Immature natural killer cell (primary cell): ENCODE results near the gene PRKD3. TPM values are rescaled to one million over a fixed set of nuclear protein-coding genes. Genes with fewer than 3 reads are reported as not detected.

Experiments
- DNase-seq, 3 donors: peaks; one replicate each; pipeline ENCODE4 v3.0.0; 2022; ENCODE audit warnings: mixed read lengths in 1 of 3
- H3K27ac Mint-ChIP-seq, 6 donors: one replicate each; pipeline ENCODE4 v1.8.0; 2020; ENCODE audit warnings: mixed read lengths in 6 of 6, mild to moderate bottlenecking in 5 of 6, inconsistent platforms in 4 of 6, moderate library complexity in 3 of 6
- H3K27me3 Mint-ChIP-seq, 3 donors: one replicate each; pipeline ENCODE4 v1.8.0; 2020 to 2021; ENCODE audit warnings: low read depth in 3 of 3, mild to moderate bottlenecking in 3 of 3, mixed read lengths in 3 of 3, moderate library complexity in 3 of 3, inconsistent platforms in 1 of 3
- H3K36me3 Mint-ChIP-seq, 3 donors: one replicate each; pipeline ENCODE4 v1.8.0; 2020; ENCODE audit warnings: mixed read lengths in 3 of 3, inconsistent platforms in 2 of 3, mild to moderate bottlenecking in 2 of 3
- H3K4me1 Mint-ChIP-seq, 2 donors: one replicate each; pipeline ENCODE4 v1.8.0; 2020; ENCODE audit warnings: inconsistent platforms in 2 of 2, mild to moderate bottlenecking in 2 of 2, mixed read lengths in 2 of 2, moderate library complexity in 1 of 2
- H3K4me3 Mint-ChIP-seq, 5 donors: one replicate each; pipeline ENCODE4 v1.8.0; 2020; ENCODE audit warnings: mild to moderate bottlenecking in 5 of 5, mixed read lengths in 5 of 5, inconsistent platforms in 3 of 5, moderate library complexity in 3 of 5
- H3K9me3 Mint-ChIP-seq, 6 donors: one replicate each; pipeline ENCODE4 v1.8.0; 2020; ENCODE audit warnings: mild to moderate bottlenecking in 6 of 6, mixed read lengths in 6 of 6, inconsistent platforms in 4 of 6, moderate library complexity in 3 of 6
- polyA plus RNA-seq, 3 donors: library from polyadenylated mRNA; unstranded; fragments of 300-500 nt; fragmentation: Illumina TruSeq; gene quantifications; one replicate each; pipeline ENCODE4 v1.2.3, GENCODE V29; 2021

PRKD3 gene
- polyA plus RNA-seq, 3 donors from 2014 or later: 24.3 to 48.0 (median 42.0) TPM

DNA sequence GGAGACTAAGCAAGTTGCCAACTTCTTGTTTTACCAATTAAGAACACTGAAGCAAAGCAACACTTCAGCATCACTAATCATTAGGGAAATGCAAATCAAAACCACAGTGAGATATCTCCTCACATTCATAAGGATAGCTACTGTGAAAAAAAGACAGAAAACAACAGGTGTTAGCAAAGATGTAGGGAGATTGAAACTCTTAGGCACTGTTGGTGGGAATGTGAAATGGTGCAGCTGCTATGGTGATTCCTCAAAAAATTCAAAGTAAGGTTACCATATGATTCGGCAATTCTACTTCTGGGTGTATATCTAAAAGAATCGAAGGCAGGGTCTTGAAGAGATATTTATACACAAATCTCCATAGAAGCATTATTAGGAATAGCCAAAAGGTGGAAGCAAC is 8.6 kb upstream of the PRKD3 start:
- no peaks in the 10 kb centered on the region for H3K9me3 Mint-ChIP-seq
- no peaks in the 10 kb centered on the region for H3K36me3 Mint-ChIP-seq
- H3K4me3 Mint-ChIP-seq: no peak overlapping the region
- H3K4me1 Mint-ChIP-seq: no peaks in the 10 kb centered on the region
- no peak overlapping the region for H3K27ac Mint-ChIP-seq
- DNase-seq: no peak
- peaks cover 0 to 11% (median 10%) of the 10 kb centered on the region in 3 donors for H3K27me3 Mint-ChIP-seq

- no peak for DNase-seq
- no peaks in the 10 kb centered on the region for H3K4me1 Mint-ChIP-seq
- H3K9me3 Mint-ChIP-seq: no peaks in the 10 kb centered on the region
- H3K27me3 Mint-ChIP-seq: peaks cover under 1 to 10% (median 10%) of the 10 kb centered on the region in 3 donors
- H3K4me3 Mint-ChIP-seq: no peak overlapping the region
- H3K36me3 Mint-ChIP-seq: no peaks in the 10 kb centered on the region
- H3K27ac Mint-ChIP-seq: no peak overlapping the region
Observed at GRCh38 chr2:37332560-37332959, 7.9 kb upstream of the PRKD3 start.

- Mint-ChIP-seq H3K36me3 (no peaks in the 10 kb centered on the region), H3K27ac (no peak overlapping the region), H3K4me1 (peaks cover 3 to 7% of the 10 kb centered on the region in 2 donors), H3K4me3 (no peak overlapping the region), H3K9me3 (no peaks in the 10 kb centered on the region), H3K27me3 (peaks cover 3 to 14% (median 10%) of the 10 kb centered on the region in 3 donors)
- DNase-seq: no peak
Observed at GRCh38 chr2:37330681-37331080, 6.0 kb upstream of the PRKD3 start.

- Mint-ChIP-seq H3K4me1 (peaks cover 23 to 37% of the 10 kb centered on the region in 2 donors), H3K9me3 (no peaks in the 10 kb centered on the region), H3K36me3 (peaks cover 0 to 6% (median 4%) of the 10 kb centered on the region in 3 donors), H3K27me3 (peaks cover 7 to 22% (median 9%) of the 10 kb centered on the region in 3 donors), H3K27ac (no peak overlapping the region), H3K4me3 (peak overlapping the region in 1 of 5 donors; percentile 56)
- DNase-seq: no peak
Observed at GRCh38 chr2:37326866-37327634, 2.4 kb upstream of the PRKD3 start.

DNA sequence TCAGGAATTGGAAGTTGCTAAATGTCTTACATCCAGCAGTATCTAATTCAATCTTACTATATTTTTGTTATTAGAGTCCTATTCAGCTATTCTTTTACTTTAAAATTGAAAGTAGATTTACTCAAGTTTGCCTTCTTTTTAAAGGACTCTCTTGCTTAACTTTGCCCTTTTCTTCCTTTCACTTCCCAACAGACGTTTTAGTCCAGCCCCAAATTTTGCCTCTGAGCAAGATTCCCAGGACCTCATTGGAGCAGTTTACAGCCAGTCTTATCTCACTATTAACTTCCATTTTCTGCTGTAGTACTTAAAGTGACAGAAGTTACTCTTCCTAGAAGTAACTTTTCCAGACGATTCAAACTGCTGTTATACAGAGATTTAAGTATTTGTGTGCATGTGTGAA is 1.7 kb upstream of the PRKD3 start:
- no peak for DNase-seq

DNA sequence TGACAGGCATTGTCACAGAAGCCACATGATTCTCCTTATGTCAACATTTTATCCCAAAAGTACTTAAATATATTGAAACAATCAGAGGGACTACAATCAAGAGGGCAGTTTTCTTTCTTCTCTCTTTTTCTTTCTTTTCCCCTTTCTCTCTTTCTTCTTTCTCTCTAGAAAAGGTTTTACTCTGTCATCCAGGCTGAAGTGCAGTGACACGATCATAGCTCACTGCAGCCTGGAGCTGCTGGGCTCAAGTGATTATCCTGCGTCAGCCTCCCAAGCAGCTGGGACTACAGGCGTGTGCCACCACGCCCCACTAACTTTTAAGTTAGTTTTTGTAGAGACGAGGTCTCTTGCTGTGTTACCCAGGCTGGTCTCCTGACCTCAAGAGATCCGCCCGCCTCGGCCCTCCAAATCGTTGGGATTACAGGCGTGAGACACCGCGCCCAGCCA is 1.0 kb upstream of the PRKD3 start:
- DNase-seq: no peak
- H3K36me3 Mint-ChIP-seq: peaks cover 0 to 6% (median 4%) of the 10 kb centered on the region in 3 donors
- H3K27me3 Mint-ChIP-seq: peaks cover 7 to 19% (median 9%) of the 10 kb centered on the region in 3 donors

More for the DNA sequence above, 1.7 kb upstream of the PRKD3 start:
- Mint-ChIP-seq H3K27ac (peak overlapping the region in 3 of 6 donors; percentile 20 to 60 (median 54)), H3K4me1 (peaks cover 29 to 44% of the 10 kb centered on the region in 2 donors), H3K4me3 (peak overlapping the region; percentile 11 to 88 (median 37)), H3K36me3 (peaks cover 0 to 6% (median 4%) of the 10 kb centered on the region in 3 donors), H3K9me3 (no peaks in the 10 kb centered on the region), H3K27me3 (peaks cover 7 to 20% (median 9%) of the 10 kb centered on the region in 3 donors)

DNA sequence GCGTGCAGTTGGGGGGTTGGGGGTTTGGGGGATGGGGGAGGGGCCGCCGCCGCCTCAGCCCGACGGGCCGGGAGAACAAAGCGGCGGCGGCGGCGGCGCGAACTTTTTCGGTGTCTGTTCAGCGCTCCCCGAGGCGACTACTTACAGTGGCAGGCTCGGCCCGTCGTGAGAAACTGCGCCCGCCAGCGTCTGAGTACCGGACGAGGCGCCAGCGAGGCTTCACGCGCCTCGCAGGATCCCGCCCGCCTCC is 172 bp downstream of the PRKD3 start:
- DNase-seq: peak in 1 of 3 donors; percentile 79
- no peaks in the 10 kb centered on the region for H3K9me3 Mint-ChIP-seq
- peaks cover 0 to 6% (median 4%) of the 10 kb centered on the region in 3 donors for H3K36me3 Mint-ChIP-seq
- H3K4me3 Mint-ChIP-seq: peak overlapping the region in 4 of 5 donors; percentile 40 to 76 (median 66)
- H3K27ac Mint-ChIP-seq: peak overlapping the region in 3 of 6 donors; percentile 71 to 94 (median 77)
- H3K4me1 Mint-ChIP-seq: peaks cover 35 to 60% of the 10 kb centered on the region in 2 donors
- peaks cover 7 to 16% (median 9%) of the 10 kb centered on the region in 3 donors for H3K27me3 Mint-ChIP-seq

More for the DNA sequence above, 1.0 kb upstream of the PRKD3 start:
- peak overlapping the region; percentile 79 to 94 (median 88) for H3K4me3 Mint-ChIP-seq
- peak overlapping the region; percentile 62 to 90 (median 87) for H3K27ac Mint-ChIP-seq
- H3K9me3 Mint-ChIP-seq: no peaks in the 10 kb centered on the region
- H3K4me1 Mint-ChIP-seq: peaks cover 33 to 51% of the 10 kb centered on the region in 2 donors

DNA sequence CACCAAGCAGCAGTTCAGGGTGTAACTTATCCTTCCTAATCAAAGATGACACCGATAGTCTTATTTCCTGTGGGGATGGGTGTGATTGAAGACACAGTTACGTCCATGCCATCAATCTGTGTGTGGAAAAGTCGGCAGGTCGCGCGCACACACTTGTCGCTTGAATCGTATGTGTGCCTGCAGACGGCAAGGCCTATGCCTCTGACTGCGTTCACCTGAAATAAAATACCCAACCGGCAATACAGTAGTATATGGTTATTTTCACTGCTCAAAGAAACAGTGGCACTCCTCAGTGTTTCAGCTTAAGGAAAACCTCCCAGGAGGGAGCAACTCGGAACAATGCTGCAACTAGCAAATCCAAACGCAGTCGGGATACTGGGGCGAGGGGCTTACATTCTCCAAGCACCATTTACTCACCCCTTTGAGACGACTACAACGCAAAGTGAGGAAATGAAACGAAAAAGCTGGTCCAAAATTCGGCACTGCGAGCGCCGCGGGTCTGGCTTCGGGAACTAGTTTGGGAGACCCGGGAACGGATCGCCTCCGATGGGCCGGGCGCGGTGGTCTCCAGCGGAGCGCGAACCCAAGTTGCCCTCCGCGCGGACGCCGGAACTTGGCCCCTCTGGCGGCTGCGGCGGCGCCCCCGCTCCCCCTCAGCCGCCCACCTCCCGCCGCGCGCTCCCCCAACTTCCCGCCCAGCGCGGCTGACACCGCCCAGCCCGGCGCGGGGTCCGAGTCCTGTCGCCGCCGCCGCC is 675 bp downstream of the PRKD3 start:
- peak overlapping the region; percentile 93 to 99 (median 96) for H3K27ac Mint-ChIP-seq
- H3K4me3 Mint-ChIP-seq: peak overlapping the region; percentile 95 to 99 (median 98)
- peaks cover 7 to 15% (median 9%) of the 10 kb centered on the region in 3 donors for H3K27me3 Mint-ChIP-seq
- DNase-seq: peak; percentile 61 to 65 (median 61)
- H3K9me3 Mint-ChIP-seq: no peaks in the 10 kb centered on the region
- H3K4me1 Mint-ChIP-seq: peaks cover 35 to 65% of the 10 kb centered on the region in 2 donors
- peaks cover 0 to 6% (median 4%) of the 10 kb centered on the region in 3 donors for H3K36me3 Mint-ChIP-seq

GRCh38 chr2:37323176-37323780 is 1.4 kb downstream of the PRKD3 start:
- H3K9me3 Mint-ChIP-seq: no peaks in the 10 kb centered on the region
- H3K4me3 Mint-ChIP-seq: peak overlapping the region; percentile 95 to 99 (median 98)
- peak in 1 of 3 donors; percentile 8 for DNase-seq
- H3K27me3 Mint-ChIP-seq: peaks cover 7 to 12% (median 9%) of the 10 kb centered on the region in 3 donors
- H3K4me1 Mint-ChIP-seq: peaks cover 40 to 72% of the 10 kb centered on the region in 2 donors
- H3K36me3 Mint-ChIP-seq: peaks cover 0 to 6% (median 4%) of the 10 kb centered on the region in 3 donors
- H3K27ac Mint-ChIP-seq: peak overlapping the region; percentile 93 to 99 (median 96)

DNA sequence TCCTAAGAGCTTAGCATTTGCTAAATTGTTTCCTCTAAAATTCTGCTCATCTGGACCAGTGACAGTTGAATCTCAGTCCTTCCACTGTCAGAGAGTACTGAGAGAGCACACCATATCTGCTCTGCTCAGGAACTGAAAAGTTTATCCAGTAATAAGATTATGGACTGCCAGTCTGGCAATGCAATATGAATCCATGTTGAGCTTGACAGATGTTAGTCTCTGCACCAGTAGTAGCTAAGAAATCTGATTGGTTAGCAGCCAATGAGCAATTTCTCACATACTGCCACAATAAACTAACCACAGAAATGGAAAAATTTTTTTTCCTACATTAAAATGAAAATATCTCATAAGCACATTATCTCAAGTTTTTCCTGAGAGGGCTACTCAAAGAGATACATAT is 2.3 kb downstream of the PRKD3 start:
- peak in 2 of 3 donors; percentile 7 to 28 for DNase-seq

DNA sequence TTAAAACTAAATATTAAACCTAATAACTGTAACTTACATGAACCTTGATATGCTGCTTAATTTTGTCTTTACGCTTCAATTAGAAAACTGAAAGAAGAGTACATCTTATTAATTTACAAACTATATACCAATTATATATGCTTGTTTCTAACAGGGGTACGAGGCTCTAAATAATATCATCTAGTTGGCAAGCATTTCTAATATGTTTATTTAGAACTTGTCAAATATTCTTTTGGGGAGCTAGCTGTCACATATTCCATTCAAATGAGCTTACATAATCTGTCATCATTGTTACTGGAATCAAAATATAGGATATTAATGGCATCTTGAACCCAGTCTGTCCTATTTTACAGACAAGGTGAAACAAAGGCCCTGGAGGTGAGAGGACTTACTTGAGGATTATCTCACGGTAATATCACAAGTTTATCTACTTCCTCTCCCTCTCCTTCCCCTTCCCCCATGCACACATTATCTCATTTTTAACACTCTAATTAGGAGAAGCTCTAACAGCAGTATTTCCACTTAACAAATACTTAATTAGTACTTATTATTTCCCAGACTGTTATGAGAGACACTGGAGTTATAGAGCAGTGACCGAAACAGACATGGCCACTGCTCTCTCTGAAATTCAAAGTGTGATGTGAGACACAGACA is 3.5 kb downstream of the PRKD3 start:
- DNase-seq: no peak
- Mint-ChIP-seq H3K4me3 (peak overlapping the region in 4 of 5 donors; percentile 7 to 50 (median 29)), H3K27ac (peak overlapping the region in 5 of 6 donors; percentile 6 to 94 (median 14)), H3K9me3 (no peaks in the 10 kb centered on the region), H3K36me3 (peaks cover 0 to 9% (median 5%) of the 10 kb centered on the region in 3 donors), H3K27me3 (peaks cover 6 to 8% (median 8%) of the 10 kb centered on the region in 3 donors), H3K4me1 (peaks cover 51 to 89% of the 10 kb centered on the region in 2 donors)

More for the DNA sequence above, 2.3 kb downstream of the PRKD3 start:
- H3K27ac Mint-ChIP-seq: peak overlapping the region in 5 of 6 donors; percentile 40 to 99 (median 72)
- H3K27me3 Mint-ChIP-seq: peaks cover 6 to 12% (median 7%) of the 10 kb centered on the region in 3 donors
- H3K4me3 Mint-ChIP-seq: peak overlapping the region; percentile 95 to 99 (median 98)
- peaks cover 0 to 6% (median 4%) of the 10 kb centered on the region in 3 donors for H3K36me3 Mint-ChIP-seq
- H3K4me1 Mint-ChIP-seq: peaks cover 48 to 81% of the 10 kb centered on the region in 2 donors
- H3K9me3 Mint-ChIP-seq: no peaks in the 10 kb centered on the region

DNA sequence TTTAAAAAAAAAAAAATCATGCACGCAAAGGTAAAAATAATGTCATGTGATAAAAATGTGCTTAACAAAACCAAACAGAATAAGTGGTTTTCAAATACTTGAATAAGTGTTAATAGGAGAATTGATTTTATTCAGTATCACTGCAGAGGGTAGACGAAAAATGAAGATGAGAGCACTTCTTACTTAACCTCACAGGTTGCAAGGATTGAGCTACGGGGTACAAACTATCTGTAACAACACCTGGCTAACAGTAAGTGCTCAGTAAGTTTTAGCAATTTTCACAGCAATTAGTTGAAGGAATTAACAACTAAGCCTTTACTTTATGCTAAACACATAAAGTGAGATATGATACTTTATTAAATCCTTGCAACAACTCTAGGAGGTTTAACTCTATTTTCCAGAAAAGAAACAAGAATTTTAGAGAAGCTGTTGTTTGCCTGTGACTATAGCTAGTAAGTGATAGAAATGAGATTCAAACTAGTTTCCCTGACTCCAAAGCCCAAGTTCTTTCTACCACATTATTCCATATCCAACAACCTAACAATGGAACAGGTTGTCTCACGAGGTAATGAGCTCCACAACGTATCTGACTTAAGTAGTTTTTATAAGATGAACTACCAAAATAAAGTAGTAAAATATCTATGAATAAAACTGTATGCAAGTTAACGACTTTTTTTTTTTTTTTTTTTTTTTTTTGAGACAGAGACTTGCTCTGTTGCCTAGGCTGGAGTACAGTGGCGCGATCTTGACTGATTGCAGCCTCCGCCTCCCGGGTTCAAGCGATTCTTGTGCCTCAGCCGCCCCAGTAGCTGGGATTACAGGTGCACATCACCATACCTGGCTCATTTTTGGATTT is 4.7 kb downstream of the PRKD3 start:
- H3K4me3 Mint-ChIP-seq: no peak overlapping the region
- no peaks in the 10 kb centered on the region for H3K9me3 Mint-ChIP-seq
- H3K27ac Mint-ChIP-seq: no peak overlapping the region
- DNase-seq: no peak
- H3K4me1 Mint-ChIP-seq: peaks cover 45 to 92% of the 10 kb centered on the region in 2 donors
- peaks cover 0 to 13% (median 7%) of the 10 kb centered on the region in 3 donors for H3K36me3 Mint-ChIP-seq
- peaks cover 6 to 8% (median 8%) of the 10 kb centered on the region in 3 donors for H3K27me3 Mint-ChIP-seq
